ENCODE results near the gene SIN3A.

DNA sequence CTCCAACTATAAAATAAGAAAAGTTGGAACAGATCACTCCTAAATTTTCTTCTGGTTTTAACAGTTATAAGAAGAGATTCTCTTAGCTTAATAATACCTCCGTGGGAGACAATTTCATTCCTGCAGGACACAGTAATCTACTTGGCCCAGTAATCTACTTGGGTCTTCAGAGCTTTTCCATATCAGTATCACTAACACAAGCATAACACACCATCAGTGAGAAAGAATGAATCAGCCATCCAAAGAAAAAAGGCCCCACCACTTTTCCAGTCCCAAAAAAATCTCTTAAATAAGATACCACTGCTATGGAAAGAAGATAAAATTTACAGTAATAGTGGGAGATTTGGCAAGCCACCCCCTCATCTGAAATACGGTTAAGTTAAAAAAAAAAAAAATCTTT lies 20.2 kb downstream of the SIN3A start:
- TF ChIP-seq, protein P1, sequence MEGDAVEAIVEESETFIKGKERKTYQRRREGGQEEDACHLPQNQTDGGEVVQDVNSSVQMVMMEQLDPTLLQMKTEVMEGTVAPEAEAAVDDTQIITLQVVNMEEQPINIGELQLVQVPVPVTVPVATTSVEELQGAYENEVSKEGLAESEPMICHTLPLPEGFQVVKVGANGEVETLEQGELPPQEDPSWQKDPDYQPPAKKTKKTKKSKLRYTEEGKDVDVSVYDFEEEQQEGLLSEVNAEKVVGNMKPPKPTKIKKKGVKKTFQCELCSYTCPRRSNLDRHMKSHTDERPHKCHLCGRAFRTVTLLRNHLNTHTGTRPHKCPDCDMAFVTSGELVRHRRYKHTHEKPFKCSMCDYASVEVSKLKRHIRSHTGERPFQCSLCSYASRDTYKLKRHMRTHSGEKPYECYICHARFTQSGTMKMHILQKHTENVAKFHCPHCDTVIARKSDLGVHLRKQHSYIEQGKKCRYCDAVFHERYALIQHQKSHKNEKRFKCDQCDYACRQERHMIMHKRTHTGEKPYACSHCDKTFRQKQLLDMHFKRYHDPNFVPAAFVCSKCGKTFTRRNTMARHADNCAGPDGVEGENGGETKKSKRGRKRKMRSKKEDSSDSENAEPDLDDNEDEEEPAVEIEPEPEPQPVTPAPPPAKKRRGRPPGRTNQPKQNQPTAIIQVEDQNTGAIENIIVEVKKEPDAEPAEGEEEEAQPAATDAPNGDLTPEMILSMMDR (IDR thresholded peaks at IDR 0.05; ENCODE audit: insufficient read depth, low read depth, low read length): no peak
- no peak for TF ChIP-seq EZH2 (IDR thresholded peaks at IDR 0.05; ENCODE audit: insufficient read depth, low read length)
